Brain pericyte (primary cell): ENCODE results near the gene ADK.
"Not testable (repeated sequence)": the region's sequence is repeated elsewhere in the genome, so short reads cannot be mapped to it uniquely, and the experiment has no call there.

Source experiments
- DNase-seq: peaks from one replicate; pipeline ENCODE4 v3.0.0-alpha.2; 2012; ENCODE audit warnings: low read depth, low spot score

Gene ADK

DNA sequence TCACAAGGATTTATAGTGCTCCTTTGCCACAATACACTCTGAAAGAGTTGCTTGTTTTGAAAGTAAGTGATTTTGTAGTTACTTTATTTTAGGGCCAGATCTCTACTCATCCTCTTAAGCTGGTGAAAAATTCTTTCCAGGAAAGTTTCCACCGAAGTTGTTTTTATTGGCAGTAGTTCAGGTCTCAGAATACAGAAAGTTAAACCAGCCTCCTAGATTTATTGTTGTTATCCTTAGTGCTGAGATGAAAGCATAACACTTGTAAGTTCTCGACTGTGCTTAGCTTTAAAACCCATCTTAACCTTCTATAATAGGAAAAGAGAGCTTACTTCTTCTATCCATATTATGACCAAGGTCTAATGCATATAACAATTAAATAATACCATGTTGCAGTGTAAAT is 5.9 kb upstream of the ADK start:
- peak; percentile 74 for DNase-seq

DNA sequence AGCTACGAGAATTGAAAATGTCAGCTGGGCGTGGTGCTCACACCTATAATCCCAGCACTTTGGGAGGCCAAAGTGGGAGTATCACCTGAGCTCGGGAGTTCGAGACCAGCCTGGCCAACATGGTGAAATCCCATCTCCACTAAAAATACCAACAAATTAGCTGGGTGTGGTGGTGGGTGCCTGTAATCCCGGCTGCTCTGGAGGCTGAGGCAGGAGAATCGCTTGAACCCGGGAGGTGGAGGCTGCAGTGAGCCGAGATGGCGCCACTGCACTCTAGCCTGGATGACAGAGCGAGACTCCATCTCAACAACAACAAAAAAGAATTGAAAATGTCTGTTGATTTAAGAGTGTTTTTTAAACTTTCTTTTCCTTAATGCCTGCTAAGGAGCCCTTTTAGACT is 4.0 kb upstream of the ADK start:
- not testable (repeated sequence) for DNase-seq

DNA sequence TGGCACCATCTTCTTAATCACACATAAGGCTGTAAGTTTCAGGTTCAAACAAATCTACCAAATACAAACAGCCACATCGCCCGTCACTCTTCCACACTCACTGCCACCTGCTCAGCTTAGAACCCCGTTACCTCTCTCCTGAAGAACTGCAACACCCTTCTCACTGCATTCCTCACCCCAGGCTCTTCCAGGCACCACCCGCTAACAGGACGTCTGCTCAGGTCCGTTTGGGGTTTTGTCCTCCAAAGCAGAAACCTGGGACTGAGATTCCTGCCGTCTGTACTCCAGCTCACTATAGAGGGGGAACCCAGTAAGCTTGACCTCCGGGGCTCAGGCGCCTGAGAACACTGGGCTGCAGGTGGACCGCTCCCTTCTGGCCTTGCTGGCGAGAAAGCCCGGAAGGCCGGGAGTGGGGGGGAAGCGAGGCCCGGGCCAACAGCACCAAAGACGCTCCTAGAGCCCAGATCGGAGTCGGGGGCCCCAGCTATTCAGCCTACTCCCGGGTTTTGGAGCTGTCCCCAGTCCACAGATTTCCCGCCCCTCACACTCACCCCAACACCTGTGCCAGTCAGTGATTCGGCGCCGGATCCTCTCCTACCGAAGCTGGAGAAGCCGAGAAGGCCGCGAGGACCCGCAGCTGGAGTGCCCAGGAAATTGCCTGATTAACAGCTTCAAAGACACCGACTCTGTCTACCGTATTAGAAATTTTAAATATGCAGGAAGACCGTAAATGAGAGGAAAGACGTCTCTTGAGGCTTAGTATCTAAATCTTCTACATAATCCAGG is 624 bp upstream of the ADK start, which contains the start of gene AP3M1:
TSS of gene AP3M1 (minus strand) at position 625 of the 786 bp plus-strand sequence. CDS start 12,449 bp downstream, outside the sequence.
- DNase-seq: no peak

DNA sequence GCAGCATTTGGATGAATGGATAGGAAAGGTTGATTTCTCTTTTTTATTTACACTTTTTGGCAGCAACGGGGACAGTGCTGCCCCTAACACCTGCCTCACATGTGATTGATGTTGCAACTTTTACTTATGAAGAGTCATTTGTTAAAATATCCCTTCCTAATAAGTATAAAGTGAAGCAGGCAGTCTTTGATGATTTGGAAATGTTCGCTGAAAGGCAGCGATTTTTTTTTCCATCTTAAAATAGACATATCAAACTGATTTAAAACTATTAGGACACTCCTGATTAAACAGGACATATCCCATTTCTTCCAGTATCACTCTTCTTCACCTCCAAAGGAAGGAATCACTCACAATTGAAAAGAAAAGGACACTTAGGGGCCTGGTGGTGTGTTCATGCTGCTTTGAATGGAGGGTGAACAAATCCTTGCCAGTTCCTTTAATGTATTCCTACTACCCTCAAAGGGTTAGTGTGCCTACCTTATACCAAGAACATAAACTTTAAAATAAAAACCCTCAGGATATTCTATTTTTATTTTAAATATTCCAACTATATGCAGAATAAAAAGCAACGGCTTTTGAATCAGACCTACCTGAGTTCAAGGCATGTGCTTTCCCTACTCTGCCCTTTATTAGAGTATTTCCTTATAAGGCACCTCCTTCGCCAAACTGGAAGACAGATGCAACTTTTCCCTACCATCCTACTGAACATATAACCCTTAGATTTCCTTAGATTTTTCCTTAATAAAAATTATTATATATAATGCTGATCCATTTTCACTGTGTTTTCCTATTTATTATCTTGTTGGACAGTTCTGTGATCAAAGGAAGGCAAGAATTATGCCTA is 1.1 kb downstream of the ADK start:
- DNase-seq: no peak

DNA sequence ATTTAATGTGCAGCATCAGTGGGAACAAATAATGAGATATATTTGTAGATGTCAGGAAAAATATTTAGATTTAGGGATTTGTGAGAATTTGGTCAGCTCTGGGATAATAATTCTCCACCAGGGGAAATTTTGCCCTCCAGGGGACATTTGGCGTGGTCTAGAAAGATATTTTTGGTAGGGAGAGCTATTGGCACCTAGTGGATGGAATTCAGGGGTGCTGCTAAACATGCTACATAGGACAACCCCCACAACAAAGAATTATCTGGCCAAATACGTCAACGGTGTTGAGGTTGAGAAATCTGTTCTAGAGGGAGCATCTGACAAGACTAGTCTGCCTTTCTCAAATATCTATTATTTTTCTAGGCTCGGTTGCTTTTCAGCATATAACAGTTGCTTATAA is 2.1 kb downstream of the ADK start:
- DNase-seq: no peak

DNA sequence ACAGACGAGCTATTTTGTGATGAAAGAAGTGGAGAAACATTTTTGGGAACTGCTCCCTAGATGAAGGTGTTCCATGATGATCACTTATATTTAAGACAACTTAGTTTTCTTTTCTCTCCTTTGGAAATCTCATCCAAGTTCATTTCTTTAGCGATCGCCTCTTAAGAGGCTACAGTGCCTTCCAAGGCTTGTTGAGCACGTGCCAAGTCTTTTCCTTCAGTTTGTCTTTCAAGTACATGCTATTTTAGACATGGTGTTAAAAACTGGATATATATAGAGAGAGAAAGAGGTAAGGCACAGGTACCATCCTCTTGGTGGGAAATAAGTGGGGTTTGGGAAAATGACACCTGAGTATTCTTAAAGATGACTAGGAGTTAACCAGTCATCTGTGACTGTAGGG is 2.7 kb downstream of the ADK start:
- no peak for DNase-seq

DNA sequence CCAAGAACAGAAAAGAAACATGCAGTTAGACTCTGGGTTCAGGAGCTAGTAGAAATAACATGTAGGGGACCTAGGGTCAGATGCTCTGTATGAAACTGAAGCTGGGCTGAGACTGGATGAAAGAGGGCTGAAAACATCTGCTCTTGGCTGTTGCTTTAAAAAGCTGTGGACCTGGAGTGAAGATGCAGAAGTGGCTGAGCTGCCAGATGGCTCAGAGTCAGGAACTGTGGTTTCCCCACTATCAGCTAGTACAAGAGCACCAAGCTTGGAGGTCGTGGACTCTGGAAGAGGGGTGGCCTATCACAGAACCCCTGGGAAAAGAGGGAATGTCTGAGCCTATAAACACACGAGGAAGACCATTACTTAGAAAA is 5.9 kb downstream of the ADK start:
- DNase-seq: peak; percentile 43

DNA sequence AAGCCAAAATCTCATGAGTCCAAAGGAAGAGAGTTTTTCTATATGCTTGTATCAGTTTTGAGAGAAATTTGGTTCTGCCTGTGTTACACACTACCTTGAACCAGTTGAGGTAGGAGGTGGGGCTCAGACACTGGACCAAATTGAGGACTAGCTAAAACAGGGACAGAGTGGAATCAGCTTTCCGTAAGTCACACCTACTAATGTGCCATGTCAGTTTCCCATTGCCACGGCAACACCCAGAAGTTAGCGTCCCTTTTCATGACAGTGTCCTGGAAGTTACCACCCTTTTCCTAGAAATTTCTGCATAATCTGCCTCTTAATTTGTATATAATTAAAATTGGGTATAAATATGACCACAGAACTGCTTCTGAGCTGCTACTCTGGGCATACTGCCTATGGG is 9.0 kb downstream of the ADK start:
- DNase-seq: no peak

DNA sequence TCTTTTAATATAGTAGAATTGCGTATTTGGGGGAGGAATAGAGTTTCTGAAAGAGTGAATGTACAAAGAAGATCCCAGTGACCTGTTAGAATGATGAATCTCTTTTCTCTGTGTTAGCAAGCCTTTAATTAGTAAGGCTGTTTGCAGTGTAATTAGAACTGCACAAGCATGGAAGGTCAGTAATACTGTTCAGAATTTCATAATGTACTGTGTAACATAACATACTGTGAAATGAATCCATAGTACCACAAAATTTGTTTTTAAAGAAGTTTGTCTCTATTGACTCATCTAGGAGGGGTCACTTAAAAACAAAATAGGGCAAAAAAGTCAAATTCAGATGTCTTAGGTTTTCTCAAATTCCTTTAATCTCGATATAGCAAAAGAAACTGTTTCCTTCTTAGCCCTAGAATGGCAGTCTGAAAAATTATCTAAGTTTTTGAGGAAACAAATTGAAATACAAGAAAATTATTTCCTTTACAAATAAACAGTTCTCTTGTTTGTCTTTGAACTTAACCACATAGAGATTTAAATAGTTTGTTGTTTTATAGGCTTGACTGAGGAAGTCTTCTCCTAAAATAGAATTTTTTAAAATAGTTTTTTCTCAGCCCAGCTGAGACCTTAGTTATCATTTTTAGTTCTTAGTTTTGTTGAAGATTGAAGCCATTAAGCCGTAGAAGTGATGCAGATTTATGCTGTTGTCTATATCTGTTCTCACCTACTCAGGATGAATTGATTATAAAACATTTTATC is 12.5 kb downstream of the ADK start:
- no peak for DNase-seq

DNA sequence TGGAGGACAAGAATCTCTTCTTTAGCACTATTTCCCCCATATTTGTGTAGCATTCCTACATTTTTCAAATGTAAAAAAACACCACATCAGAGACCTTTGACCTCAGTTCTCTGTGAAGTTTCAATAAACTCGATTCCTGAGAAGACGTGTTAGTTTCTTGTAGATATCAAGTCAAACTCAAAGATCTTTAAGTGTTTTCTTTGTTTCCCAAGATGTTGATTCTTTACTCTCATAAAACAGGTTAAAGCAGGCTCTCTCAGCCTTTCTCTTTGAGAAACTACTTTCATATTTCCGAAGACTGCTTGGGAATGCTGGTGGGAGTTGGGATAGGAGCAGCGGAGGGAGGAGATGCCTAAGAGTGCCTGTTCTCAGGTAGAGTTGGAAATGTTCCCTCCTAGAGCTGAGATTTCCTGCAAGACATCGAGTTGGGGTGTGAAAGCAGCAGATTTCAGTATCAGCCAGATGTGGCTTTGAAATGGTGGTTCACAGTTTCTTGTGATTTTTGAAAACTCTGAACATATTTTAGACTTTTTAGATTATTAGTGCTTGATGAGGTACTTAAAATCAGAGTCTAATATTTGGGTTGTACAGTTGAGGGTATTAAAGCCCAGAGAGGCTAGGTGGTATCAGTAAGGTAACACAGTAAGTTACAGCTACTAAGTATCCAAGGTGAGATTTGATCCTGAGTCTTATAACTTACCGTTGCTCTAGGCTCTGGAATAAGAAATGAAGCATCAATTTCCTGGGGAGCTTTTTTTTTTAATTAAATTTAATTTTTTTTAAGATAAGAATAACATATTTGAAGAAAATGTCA is 13.9 kb downstream of the ADK start:
- DNase-seq: no peak

DNA sequence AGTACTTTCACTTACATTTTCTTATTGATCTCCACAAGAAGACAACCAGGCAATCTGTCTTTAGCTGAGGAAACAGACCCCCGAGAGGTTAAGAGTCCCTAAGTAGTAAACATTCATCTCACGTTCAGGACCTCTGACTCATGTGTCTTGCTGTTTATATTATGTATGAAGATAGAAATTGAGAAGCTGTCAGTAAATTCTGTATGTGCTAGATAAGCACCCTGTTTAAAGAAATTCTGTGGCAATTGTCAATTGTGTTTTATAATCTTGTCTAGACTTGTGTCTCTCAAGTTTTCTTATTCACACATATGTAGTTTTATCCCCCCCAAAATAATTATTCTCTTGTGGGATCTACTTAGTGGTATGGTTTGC is 14.5 kb downstream of the ADK start:
- no peak for DNase-seq

DNA sequence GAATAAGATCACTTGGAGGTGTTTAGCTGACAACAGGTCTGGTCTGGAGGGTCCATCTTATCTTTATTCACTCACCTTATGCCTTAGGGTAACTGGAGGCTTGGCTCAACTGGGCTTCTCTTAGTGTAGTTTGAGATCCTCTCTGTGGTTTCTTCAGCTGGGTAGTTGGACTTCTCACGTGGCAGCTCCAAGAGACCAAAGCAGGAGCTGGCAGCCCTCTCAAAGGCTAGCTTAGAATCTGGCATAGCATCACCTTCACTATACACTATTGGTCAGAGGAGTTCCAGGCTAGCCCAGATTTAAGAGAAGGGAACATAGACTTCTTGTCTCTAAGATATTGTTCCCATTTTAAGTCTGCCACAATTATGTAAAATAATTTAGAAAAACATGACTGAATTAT is 16.4 kb downstream of the ADK start:
- DNase-seq: no peak

DNA sequence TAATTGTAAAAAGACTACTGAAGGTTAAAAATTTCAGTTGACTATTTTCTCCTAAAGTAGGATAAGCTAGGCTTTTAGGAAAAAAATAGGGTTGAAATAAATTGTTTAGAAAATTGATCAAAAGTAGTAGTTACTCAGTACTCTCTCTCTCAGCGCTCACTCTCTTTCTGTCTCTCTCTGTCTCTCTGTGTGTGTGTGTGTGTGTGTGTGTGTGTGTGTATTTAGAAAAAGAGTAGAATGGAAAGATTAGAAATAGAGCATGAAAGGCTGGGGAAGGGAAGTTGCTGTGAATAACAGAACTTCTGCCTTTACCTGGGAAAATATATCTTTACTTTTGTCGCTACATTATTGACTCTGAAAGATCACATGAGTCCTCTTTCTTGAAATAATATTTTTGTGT is 20.6 kb downstream of the ADK start:
- no peak for DNase-seq

DNA sequence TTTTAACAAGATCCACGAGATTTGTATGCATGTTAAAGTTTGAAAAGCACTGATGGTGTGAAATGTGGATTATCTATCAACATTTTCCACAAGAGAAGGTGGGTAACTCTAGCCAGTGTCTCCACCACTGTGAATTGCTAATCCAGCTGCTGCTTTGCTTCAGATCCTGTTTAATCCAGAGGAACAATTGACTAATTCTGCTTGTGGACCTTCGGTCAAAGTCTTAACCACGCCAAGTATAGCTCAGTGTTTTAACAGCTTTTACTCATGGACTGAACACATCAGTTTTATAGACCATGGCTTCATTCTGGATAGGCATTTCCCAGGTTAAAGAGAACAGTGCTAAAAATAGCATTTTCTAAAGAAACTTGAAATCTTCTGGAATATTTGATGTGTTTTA is 23.5 kb downstream of the ADK start:
- no peak for DNase-seq

DNA sequence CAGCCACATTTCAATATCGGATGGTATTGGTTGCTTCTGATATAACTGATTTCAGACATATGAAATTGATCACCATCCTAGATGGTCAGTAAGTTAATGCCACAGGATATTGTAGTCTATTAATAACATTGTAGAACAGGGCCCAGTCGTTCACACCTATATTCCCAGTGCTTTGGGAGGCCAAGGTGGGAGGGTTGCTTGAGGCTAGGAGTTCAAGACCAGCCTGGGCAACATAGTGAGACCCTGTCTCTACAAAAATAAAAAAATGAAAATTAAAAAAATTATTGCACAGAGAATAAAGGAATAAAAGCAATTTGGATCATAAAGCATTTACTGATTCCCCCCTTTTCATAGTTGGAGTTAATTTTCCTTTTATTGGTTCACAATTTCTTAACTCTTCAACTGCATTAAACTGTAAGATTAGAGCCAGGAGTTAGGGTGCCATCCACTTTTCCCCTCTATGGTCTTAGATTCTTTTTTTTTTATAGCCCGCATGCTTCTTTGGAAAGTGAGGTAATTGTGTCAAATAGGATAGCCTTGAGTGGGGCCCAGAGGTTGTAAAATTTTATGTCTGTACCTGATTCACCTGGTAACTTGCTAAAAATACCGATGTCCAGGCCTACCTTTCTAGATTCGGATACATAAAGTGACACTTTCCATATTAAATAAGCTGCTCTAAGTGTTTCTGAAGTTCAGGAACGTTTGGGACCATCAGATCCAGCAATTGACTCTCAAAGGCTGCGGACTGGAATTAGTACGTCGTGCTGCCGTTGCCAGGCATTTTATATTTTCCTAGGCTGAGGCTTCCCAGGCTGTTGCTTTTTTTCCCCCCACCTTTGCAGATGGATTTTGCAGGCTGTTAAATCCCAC is 24.7 kb downstream of the ADK start:
- no peak for DNase-seq

DNA sequence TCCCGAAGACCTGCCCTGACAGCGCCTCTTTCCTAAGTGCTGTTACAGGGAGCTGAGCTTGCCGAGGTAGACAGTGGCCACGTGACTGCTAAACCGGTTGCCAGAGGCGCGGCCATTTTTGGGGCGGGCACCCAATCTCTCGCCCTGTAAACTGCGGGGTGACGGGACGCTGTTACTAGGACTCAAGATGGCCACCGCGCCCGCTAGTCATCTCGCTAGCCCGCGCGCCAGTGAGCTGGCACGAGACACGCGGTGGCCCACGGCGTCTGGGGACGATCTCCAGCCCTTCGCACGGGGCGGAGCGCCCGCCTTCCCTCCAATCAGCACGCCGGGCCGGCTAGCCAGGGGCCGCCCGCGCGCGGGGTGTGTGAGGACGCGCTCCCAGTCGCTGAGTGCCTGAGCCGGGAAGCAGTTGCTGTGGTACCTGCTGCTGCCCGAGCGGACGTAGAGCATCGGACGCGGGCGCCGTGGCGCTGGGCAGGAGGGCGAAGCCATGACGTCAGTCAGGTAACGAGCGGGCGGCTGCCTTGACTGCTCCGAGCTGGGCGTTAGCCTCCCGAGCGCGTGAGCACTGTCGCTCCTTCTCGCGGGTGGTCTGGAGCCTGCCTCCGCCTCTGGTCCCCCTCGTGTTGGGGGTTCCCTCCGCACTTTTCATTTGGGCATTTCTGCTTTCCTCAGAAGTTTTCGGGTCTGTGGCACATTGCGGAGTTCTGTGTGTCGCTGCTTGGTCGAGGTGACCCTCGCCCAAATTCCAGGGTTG is 25.5 kb downstream of the ADK start:
- peak; percentile 69 for DNase-seq

DNA sequence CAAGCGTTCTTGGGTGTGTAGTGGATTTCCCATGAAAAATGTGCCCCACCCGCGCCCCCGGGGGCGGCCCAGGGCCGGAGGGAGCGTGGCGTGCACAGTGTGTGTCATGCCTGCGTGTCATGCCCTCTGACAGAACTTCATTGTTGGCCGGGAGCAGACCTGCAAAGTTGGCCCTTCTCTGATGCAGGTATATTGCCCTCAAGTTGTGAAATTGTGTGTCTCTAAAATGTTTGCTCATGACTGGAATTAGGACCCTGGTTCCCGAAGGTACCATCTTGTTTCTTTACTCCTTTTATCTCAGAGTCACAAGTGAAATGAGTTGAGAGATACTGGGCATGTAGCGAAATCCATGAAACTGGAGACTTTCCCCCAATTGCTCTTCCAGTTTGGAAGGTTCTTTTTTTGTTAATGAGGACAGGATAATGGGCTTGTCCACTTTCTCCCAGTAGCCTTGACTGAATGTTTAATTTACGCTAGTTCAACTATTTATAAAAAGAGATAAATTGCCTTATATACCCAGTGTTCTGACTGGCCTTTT is 26.2 kb downstream of the ADK start:
- no peak for DNase-seq

DNA sequence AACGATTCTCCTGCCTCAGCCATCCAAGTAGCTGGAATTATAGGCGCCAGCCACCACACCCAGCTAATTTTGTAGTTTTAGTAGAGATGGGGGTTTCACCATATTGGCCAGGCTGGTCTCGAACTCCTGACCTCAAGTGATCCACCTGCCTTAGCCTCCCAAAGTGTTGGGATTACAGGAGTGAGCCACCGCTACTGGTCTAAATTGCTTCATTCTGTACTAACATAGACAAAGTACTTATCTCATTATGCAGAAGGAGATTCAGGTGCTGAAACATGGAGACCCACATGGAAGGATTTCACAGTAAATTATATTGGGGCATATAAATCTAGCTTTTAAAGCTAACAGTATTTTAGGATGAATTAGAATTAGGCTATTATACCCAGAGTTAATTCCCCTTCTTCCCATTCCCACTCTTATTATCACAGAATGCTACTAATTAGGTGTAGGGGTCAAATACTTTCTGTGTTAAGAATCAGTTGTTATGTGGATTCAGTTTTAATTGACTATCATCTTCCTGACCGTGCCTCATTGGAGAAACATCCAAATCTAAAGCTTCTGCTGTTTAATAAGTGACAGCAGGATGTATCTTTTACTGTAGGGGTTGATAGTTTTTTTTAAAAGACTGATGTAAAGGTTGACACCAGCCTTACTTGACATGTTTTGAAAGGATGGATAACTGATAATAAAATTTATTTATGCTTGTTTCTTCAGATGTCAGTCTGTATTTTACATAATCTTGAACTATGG is 27.2 kb downstream of the ADK start:
- no peak for DNase-seq
